Left ventricle myocardium inferior (tissue), 1 donor: ENCODE measurements around the gene NDUFA5. TPM values are rescaled to one million over a fixed set of nuclear protein-coding genes. Genes with fewer than 3 reads are reported as not detected.
A peak's percentile ranks its signal among the peaks of the same experiment; 100 is the strongest.
"Not testable (repeated sequence)": the region's sequence is repeated elsewhere in the genome, so short reads cannot be mapped to it uniquely, and the experiment has no call there.

Experiments
- DNase-seq: peaks from one replicate; pipeline ENCODE4 v3.0.0-alpha.2; 2020
- H3K27ac ChIP-seq: fragments of 200-600 bp; replicated peaks from 2 replicates; pipeline ENCODE4 v1.8.0; 2021
- H3K27me3 ChIP-seq: fragments of 200-600 bp; 2 replicates; pipeline ENCODE4 v1.8.0; 2021; ENCODE audit warnings: low read depth
- H3K36me3 ChIP-seq: fragments of 200-600 bp; 2 replicates; pipeline ENCODE4 v1.8.0; 2021
- H3K4me1 ChIP-seq: fragments of 200-600 bp; 2 replicates; pipeline ENCODE4 v1.8.0; 2021
- H3K4me3 ChIP-seq: fragments of 200-600 bp; 2 replicates; pipeline ENCODE4 v1.8.0; 2021; ENCODE audit warnings: mild to moderate bottlenecking, moderate library complexity
- H3K9me3 ChIP-seq: fragments of 200-600 bp; replicated peaks from 2 replicates; pipeline ENCODE4 v1.8.0; 2021
- intact Hi-C: fragments of 100-400 bp; cut with micrococcal nuclease; formaldehyde crosslinking; loops from one replicate; pipeline ENCODE4 v1.11.0; 2022
- total RNA-seq: library from RNA; stranded (reverse); fragmentation: NEBNext Ultra II Directional; extraction: Animal tissue kit (Norgen Biotek cat#: 25700); gene quantifications from one replicate; pipeline ENCODE4 v1.2.1, GENCODE V29; 2021
- TF ChIP-seq, protein P1 (sequence below): fragments of 200-600 bp; IDR thresholded peaks from 2 replicates; pipeline ENCODE4 v1.8.0; 2021; ENCODE audit warnings: antibody characterized with exemption, mild to moderate bottlenecking, borderline replicate concordance
- donor health status: DM: no; HTN: yes; CAD: no; lungs with severe emphysema.

Gene NDUFA5
- total RNA-seq, 1 donor from 2014 or later: 378 TPM

GRCh38 chr7:123557016-123557397 lies 611 bp downstream of the NDUFA5 start:
- TF ChIP-seq, protein P1, sequence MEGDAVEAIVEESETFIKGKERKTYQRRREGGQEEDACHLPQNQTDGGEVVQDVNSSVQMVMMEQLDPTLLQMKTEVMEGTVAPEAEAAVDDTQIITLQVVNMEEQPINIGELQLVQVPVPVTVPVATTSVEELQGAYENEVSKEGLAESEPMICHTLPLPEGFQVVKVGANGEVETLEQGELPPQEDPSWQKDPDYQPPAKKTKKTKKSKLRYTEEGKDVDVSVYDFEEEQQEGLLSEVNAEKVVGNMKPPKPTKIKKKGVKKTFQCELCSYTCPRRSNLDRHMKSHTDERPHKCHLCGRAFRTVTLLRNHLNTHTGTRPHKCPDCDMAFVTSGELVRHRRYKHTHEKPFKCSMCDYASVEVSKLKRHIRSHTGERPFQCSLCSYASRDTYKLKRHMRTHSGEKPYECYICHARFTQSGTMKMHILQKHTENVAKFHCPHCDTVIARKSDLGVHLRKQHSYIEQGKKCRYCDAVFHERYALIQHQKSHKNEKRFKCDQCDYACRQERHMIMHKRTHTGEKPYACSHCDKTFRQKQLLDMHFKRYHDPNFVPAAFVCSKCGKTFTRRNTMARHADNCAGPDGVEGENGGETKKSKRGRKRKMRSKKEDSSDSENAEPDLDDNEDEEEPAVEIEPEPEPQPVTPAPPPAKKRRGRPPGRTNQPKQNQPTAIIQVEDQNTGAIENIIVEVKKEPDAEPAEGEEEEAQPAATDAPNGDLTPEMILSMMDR: no peak
- H3K27me3 ChIP-seq: no peaks in the 10 kb centered on the region
- peaks cover 56% of the 10 kb centered on the region for H3K4me1 ChIP-seq
- DNase-seq: no peak
- peak overlapping the region; percentile 78 for H3K4me3 ChIP-seq
- H3K27ac ChIP-seq: peak overlapping the region; percentile 93
- intact Hi-C loops: no loop called here
- peaks cover 3% of the 10 kb centered on the region for H3K9me3 ChIP-seq
- peaks cover 27% of the 10 kb centered on the region for H3K36me3 ChIP-seq

GRCh38 chr7:123555484-123555883 lies 2.1 kb downstream of the NDUFA5 start:
- H3K4me3 ChIP-seq: peak overlapping the region; percentile 78
- H3K27ac ChIP-seq: peak overlapping the region; percentile 63
- peaks cover 71% of the 10 kb centered on the region for H3K4me1 ChIP-seq
- intact Hi-C loops: no loop called here
- no peaks in the 10 kb centered on the region for H3K27me3 ChIP-seq
- peaks cover 41% of the 10 kb centered on the region for H3K36me3 ChIP-seq
- H3K9me3 ChIP-seq: peaks cover 4% of the 10 kb centered on the region
- TF ChIP-seq, protein P1: no peak
- DNase-seq: no peak

DNA sequence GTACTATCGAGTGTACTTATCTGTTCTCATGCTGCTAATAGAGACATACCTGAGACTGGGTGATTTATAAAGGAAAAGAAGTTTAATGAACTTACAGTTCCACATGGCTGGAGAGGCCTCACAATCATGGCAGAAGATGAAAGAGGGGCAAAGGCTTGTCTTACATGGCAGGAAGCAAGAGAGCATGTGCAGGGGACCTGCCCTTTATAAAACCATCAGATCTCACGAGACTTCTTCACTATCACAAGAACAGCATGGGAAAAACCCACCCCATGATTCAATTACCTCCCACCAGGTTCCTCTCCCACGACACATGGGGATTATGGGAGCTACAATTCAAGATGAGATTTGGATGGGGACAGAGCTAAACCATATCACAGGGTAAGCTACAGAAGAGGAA lies 4.5 kb downstream of the NDUFA5 start:
- intact Hi-C loops: no loop called here
- no peak for DNase-seq
- Histone ChIP-seq H3K9me3 (peaks cover 4% of the 10 kb centered on the region), H3K4me3 (peak overlapping the region; percentile 78), H3K27ac (peak overlapping the region; percentile 63), H3K36me3 (peaks cover 62% of the 10 kb centered on the region), H3K4me1 (peaks cover 91% of the 10 kb centered on the region), H3K27me3 (no peaks in the 10 kb centered on the region)
- TF ChIP-seq, protein P1: no peak

DNA sequence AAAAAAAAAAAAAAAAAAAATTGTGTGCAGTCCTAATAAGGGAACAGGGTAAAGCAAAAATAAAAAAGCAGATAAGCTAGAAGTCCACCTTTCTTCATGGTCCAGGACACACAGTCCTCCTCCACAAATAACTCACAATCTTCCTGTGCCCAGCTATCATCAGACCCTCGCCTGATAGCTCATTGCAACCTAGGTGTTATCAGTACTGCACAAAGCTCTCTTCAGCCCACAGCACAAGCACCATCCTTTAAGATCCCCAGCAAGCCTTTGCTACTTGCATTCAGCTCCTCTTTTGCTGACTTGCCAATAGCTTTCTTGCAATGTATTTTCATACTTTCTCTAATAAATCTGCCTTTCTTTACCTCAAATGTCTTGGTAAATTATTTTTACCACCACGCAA lies 5.0 kb downstream of the NDUFA5 start:
- Histone ChIP-seq H3K36me3 (peaks cover 67% of the 10 kb centered on the region), H3K4me1 (peaks cover 94% of the 10 kb centered on the region), H3K27ac (peak overlapping the region; percentile 63), H3K4me3 (peak overlapping the region; percentile 78), H3K27me3 (no peaks in the 10 kb centered on the region), H3K9me3 (peaks cover 4% of the 10 kb centered on the region)
- TF ChIP-seq, protein P1: no peak
- intact Hi-C loops: no loop called here
- no peak for DNase-seq

GRCh38 chr7:123552134-123552533 lies 5.5 kb downstream of the NDUFA5 start:
- intact Hi-C loops, DNase-seq, H3K9me3 ChIP-seq, H3K27me3 ChIP-seq: not testable (repeated sequence)
- H3K4me1 ChIP-seq: peaks cover 94% of the 10 kb centered on the region
- H3K36me3 ChIP-seq: peaks cover 68% of the 10 kb centered on the region
- H3K4me3 ChIP-seq: peak overlapping the region; percentile 78
- peak overlapping the region; percentile 63 for H3K27ac ChIP-seq

GRCh38 chr7:123548406-123548805 lies 9.2 kb downstream of the NDUFA5 start:
- Histone ChIP-seq H3K27ac (no peak overlapping the region), H3K9me3 (peaks cover 4% of the 10 kb centered on the region), H3K27me3 (no peaks in the 10 kb centered on the region), H3K4me3 (no peak overlapping the region), H3K4me1 (peaks cover 78% of the 10 kb centered on the region), H3K36me3 (peaks cover 69% of the 10 kb centered on the region)
- TF ChIP-seq, protein P1: no peak
- intact Hi-C loops: no loop called here
- no peak for DNase-seq
